Embryonic facial prominence (tissue), 1 donor: ENCODE results near the gene PSD4.

ENCODE experiments used
- DNase-seq: peaks from one replicate; pipeline ENCODE4 v3.0.0-alpha.2; 2016; ENCODE audit errors: extremely low spot score

The PSD4 gene

DNA sequence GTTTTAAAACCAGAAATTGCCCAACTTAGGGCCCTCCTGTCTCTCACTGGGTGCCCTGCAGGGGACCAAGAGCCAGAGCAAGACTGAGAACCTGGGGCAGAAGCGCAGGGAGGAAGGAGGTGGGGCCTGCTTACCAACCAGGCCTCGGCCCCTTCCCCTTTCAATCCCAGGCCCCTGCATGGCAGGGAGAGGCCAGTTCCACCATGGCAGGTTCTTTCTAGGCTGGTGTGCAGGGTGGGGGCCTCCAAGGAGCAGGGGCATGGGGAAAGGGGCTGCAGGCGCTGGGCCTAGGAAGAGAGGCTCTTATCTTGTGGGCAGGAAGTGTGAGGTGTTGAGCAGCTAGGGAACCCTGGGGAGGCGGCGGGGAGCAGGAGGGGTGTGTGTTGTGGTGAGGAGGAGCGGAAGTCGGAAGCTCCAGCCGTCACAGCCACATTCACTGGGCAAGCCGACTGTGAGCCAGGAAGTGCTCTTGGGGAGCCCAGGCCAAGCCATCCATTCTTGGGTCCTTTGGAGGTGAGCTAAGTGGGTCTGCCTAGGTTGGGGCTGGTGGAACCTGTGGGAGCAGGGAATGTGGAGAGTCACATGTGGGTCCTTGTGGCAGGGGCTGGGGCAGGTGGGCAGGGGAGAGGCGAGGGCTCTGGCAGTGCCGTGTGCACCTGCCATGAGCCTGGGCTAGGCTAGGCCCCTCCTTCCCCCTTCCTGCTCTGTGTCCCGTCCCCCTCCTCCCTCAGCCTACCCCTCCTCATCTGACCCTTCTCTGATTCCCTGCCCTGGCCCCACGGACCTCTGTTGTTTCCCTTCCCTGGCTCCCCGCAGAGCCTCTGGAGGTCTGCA is at the start of gene PSD4:
PSD4 (plus strand) TSS at position 430 of the 834 bp plus-strand sequence. CDS start 8,486 bp downstream, outside the sequence.
- DNase-seq = no peak

DNA sequence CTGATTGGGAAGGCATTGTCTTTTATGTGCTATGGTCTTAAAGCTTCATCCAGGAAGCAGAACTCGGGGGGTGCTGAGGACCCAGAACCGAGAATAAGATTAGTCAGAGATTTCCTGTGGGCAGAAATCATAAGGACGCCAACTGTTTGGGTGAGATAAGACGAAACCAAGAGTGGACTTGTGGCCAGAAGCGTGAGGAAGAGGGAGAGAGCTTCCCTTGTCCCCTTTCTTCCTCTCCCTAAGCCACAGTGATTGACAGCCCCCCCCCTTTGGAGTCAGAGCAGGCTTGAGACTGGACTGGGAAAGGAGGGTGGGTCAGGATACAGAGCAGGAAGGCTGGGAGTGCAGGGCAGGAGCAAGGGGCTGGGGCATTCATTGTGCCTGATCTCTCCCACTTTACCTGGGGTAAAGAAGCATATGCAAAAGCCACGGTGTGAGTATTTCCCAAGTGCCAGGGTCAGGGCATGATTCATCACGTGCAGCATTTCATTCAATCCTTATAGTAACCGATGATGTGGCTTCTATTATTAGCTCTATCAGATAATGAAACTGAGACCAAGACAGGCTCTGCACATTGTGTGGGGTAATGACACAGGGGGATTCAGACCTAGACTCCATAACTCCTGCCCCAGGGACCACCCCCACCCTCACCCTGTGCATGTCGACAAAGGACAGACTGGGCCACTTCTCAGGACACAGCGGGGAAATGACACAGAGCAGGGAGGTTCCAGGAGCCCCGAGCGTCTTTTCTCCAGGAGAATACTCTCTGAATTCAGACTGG is 49.4 kb upstream of the PSD4 start:
- no peak for DNase-seq

DNA sequence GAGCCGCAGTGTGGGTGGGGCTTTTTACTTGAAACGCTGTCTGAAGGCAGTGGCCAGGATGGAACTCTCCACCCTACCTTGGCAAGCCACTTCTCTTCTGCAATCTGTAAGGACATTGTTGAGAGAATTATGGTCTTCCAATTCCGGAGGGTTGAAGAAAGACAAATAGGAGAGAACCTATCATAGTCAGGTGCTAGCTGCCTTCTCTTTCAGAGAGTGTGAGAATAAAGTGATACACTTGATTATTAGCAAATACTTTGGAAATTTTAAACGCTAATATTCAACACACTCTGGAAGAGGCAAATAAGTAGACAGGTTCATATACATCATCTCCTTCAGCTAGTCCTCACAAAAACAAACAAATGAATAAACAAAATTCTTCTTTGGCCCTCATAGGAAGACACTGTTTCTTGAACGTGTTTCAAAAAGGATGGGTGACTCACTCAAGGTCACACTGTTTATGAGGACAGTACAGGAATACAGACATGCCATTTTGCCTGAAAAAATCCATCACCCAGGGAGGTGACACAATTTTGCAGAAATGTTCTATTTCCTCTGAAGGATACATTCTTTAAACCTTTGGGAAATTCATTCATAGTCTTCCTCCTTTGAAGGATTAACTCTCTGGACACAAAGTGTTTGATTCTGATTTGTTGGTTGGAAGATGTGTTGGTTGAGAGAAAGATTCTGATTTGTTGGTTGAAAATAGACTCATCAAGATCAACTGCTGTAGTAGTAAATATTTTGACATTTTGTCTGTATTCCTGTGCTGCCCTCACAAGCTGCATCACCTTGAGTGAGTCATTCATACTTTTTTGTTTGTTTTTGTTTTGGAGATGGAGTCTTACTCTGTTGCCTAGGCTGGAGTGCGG is 48.6 kb upstream of the PSD4 start:
- no peak for DNase-seq

DNA sequence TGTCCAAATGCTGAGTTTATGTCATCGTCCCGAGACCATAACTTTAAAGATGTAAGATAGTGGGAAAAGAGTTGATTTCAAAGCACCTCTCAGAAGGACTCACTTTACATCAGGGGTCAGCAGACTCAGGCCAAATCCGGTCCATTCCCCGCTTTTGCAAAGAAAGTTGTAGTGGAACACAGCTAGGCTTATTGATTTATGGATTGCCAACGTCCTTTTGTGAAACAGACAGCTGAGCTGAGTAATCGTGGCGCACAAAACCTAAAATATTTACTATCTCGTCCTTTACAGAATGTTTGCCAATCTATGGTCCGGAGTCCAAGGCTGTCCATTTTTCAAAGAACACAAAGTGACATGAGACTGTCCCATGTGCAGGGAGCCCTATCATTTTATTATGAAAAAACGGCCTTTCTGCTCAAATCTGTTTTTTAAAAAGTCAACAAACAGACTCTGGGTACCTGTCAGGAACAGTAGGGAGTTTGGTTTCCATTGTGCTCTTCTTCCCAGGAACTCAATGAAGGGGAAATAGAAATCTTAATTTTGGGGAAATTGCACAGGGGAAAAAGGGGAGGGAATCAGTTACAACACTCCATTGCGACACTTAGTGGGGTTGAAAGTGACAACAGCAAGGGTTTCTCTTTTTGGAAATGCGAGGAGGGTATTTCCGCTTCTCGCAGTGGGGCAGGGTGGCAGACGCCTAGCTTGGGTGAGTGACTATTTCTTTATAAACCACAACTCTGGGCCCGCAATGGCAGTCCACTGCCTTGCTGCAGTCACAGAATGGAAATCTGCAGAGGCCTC is 46.7 kb upstream of the PSD4 start, which contains the start of gene IL1RN:
IL1RN (plus strand) TSS at position 754 of the 801 bp plus-strand sequence; CDS start at position 781, 27 bp downstream.
- no peak for DNase-seq

DNA sequence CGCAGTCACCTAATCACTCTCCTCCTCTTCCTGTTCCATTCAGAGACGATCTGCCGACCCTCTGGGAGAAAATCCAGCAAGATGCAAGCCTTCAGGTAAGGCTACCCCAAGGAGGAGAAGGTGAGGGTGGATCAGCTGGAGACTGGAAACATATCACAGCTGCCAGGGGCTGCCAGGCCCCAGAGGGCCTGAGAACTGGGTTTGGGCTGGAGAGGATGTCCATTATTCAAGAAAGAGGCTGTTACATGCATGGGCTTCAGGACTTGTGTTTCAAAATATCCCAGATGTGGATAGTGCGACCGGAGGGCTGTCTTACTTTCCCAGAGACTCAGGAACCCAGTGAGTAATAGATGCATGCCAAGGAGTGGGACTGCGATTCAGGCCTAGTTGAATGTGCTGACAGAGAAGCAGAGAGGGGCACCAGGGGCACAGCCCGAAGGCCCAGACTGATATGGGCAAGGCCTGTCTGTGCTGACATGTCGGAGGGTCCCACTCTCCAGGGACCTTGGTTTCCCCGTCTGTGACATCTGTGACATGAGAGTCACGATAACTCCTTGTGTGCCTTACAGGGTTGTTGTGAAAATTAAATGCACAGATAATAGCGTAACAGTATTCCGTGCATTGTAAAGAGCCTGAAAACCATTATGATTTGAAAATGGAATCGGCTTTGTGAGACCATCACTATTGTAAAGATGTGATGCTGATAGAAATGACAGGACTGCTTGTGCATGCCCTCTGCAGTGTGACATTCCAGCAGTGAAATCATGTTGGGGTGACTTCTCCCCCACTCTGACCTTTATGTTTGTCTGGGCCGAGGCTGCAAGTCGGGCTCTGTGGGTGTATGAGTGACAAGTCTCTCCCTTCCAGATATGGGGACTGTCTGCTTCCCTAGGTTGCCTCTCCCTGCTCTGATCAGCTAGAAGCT is 45.9 kb upstream of the PSD4 start:
- DNase-seq = no peak

DNA sequence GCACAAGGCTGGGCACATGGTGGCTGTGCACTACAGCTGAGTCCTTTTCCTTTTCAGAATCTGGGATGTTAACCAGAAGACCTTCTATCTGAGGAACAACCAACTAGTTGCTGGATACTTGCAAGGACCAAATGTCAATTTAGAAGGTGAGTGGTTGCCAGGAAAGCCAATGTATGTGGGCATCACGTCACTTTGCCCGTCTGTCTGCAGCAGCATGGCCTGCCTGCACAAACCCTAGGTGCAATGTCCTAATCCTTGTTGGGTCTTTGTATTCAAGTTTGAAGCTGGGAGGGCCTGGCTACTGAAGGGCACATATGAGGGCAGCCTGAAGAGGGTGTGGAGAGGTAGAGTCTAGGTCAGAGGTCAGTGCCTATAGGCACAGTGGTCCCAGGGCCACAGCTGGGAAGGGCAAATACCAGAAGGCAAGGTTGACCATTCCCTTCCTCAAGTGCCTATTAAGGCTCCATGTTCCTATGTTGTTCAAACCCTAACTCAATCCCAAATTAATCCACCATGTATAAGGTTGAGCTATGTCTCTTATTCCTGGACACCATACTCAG is 44.2 kb upstream of the PSD4 start:
- DNase-seq = no peak

DNA sequence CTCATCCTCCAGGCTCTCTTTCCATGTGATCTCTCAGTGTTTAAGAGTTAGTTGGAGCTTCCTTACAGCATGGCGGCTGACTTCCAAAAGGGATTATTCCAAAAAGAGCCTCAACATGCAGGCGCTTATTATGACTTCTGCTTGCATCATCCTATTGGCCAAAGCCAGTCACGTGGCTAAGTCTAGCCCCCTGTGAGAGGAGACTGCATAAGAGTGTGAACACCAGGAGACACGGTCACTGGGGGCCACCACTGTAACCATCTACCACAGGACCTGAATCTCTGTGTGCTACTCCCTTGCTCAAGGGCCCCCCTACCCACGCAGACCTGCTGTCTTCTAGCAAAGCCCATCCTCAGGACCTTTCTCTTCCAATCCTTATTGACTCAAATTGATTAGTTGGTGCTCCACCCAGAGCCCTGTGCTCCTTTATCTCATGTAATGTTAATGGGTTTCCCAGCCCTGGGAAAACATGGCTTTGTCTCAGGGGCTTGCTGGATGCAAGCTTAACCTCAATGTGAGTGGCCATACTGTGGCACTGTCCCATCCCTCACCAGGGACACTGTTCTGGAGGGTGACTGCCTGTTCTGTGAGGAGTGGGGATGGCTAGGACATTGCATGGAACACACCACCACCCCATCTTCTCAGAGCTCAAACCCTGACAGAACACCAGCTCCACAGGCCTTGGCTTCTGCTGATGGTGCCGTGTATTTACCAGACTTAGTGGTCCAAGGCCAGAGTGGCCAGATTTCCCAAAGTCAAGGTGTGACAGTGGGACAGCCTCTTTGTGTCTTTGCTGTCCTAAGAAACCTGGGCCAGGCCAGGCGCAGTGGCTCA is 42.2 kb upstream of the PSD4 start:
- no peak for DNase-seq

DNA sequence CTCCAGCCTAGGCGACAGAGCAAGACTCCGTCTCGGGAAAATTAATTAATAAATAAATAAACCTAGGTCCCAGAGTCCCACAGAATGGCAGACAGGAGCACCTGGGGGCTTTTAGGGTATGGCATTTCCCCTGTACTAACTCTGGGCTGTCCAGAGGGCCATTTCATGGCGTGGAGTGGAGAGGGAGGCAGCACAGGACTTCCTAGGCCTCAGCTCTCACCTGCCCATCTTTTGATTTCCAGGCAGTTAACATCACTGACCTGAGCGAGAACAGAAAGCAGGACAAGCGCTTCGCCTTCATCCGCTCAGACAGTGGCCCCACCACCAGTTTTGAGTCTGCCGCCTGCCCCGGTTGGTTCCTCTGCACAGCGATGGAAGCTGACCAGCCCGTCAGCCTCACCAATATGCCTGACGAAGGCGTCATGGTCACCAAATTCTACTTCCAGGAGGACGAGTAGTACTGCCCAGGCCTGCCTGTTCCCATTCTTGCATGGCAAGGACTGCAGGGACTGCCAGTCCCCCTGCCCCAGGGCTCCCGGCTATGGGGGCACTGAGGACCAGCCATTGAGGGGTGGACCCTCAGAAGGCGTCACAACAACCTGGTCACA is 41.3 kb upstream of the PSD4 start:
- no peak for DNase-seq

DNA sequence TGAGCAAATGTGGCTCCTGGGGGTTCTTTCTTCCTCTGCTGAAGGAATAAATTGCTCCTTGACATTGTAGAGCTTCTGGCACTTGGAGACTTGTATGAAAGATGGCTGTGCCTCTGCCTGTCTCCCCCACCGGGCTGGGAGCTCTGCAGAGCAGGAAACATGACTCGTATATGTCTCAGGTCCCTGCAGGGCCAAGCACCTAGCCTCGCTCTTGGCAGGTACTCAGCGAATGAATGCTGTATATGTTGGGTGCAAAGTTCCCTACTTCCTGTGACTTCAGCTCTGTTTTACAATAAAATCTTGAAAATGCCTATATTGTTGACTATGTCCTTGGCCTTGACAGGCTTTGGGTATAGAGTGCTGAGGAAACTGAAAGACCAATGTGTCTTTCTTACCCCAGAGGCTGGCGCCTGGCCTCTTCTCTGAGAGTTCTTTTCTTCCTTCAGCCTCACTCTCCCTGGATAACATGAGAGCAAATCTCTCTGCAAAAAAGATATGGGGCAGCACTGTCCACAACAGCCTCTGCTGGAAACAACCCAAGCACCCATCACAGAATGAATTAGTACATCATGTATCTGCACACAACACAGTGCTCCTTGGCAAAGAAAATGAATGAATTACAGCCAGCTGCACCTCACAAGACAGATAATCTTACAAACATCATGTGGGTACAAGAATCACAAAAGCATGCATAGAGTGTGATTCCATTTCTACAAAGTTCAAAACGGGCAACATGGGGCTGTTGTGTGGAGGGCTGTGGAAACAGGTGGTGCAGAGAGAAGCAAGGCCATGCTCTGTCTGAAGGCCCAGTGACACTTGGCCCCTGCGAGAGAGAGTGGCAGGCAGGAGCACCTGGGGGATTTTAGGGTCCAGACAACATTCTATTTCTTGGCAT is 39.8 kb upstream of the PSD4 start:
- no peak for DNase-seq

DNA sequence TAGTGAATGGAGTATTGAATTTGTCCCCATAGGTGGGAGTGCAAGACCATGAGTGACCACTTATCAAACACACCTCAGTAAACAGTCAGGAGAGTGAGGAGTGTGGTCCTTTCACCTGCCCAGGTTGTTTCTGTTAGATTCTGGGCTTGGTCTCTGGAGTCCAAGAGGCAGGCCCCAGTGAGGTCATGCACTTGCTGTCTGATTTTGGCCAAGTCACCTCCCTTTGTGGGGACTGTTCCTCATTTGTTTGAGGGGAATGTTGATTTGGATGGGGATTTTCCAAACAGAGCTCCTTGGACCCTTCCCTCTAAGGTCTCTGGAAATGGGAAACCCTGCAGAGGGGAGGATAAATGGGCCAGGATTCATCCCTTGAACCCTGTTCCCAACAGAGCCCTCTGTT is 39.1 kb upstream of the PSD4 start:
- no peak for DNase-seq

DNA sequence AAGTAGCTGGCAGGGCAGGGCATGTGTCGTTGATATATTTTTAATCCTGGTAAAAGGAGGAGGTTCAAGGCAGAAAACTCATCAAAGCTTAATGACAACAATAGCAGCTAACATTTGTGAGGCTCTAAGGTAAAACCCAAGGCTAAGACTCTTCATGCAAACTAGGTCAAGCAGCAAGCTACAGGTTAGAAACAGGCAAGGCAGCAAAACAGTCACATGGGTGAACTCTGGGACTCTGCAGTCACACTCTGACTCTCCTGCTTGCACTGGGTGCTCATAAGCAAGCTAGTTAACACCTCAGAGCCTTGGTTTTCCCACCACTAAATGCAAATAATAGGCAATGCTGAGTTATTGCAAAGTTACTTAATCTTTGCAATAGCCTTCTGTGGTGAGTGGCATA is 38.5 kb upstream of the PSD4 start:
- DNase-seq = no peak

DNA sequence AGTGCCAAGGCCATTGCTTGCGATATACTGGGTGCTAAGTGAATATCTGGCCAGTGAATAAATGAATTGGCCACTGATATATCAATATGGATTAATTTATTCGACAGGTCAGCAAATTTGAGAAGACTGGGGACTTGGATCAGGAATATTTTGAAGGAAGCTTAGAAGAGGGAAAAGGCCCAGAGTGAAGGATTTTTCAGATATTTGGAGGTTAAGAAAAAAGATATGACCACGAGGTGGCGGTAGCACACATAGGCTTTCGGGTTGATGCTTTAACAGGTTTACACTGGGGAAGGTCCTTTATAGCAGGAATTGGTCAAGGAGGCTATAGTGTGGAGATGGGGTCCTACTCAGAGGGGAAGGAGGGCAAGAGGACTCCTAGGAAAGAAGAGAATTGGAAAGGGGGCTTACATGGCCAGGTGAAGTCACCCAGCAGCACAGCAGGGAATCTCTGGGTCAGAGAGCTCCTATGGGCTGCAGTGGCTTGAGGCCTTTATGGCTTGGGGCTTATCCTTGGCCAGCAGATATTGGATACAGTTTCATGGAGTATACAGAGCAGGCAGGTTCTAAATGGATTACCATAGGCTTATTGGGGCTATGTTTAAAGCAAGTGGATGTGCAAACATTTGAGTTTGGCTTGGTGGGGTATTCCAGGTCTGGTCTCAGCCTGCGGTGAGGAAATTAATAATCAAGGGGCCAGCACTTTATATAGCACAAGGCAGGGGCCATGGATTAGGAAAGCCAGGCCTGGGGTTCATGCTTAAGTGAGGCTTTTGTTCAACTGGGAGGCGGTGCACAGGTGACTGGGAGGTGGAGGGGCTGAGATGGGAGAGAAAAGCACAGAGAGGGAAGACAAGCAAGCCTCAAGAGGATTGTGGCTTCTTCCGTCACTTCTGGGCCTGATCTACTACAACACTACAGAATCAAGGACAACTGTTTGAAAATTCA is 36.7 kb upstream of the PSD4 start:
- DNase-seq = no peak

DNA sequence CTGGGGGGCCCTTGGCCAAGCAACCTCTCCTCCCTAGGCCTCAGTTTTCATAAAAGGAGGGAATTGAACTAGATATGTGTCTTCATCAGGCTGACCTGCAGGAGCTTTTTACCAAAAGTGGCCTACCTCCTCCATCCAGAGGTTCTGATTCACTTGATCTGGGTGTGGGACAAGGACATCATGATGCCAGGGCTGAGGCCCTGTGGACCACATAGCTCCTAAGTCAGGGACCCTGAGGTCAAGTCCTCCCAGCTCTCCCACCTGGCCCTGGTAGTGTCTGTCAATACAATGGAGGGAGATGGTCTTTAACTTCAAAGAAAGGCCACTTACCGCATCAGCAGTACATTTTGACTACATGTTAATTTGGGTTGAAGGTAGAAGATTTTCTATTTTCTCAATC is 35.9 kb upstream of the PSD4 start:
- no peak for DNase-seq

DNA sequence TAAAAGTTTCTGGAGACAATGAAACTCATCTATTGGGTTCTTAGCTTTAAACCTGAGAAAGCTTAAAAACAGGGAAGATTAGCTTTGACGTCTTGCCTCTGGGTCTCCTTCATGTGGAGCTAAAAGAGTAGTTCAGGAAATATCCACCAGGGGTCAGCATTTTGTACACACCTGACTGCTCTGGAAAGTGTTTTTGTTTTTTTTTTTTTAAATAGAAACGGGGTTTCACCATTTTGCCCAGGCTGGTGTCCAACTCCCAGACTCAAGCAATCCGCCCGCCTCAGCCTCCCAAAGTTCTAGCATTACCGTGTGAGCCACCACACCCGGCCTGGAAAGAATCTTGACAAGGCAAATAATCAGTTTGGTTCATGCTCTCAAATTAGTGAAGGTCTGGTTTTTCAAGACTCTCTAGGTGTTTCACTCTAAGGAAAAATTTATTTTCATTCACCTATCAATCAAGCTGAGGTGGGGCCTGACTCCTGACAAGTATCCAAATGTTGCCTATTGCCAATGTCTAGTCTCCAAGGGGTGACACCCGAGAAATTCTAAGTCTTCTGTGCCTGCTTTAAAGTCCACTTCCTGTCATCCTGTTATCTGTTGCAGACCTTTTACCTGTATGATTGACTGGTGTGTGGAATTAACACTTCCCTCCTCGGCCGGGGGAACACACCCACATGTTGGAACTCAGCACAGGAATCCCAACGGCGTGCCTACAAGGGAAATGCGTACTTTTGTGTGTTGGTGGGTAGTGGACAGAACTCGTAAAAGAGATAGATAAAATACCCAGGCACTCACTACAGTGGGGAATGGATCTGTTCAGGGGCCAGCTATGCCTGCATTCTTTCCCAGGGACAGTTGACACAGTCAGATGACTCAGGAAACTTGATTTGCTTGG is 35.1 kb upstream of the PSD4 start:
- no peak for DNase-seq

DNA sequence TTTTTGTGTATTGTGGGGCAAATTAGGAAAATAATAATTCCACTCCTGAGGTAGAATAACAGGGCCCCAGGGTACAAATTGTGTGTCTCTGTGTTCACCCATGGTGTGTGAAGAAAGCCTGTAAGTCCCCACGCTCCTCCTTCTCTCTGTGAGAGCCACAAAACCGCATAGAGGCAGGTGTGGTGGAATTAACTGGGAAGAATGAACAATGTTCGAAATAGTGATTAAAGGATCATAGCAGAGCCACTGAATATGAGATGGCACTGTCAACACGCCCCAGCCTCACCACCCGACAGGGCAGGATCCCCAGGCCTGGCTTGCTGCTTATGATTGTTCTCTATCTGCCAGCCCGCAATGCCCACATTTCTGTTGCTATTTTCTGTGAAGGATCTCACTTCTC is 32.3 kb upstream of the PSD4 start:
- no peak for DNase-seq
